Neuron (in vitro differentiated cells): ENCODE measurements around the gene COG5.

Source experiments
- H2AFZ ChIP-seq: one replicate; pipeline ENCODE4 v1.6.1; 2013; ENCODE audit warnings: low read depth, mild to moderate bottlenecking, inconsistent platforms, low read length, moderate library complexity
- H3K27me3 ChIP-seq: one replicate; pipeline ENCODE4 v1.6.1; 2013; ENCODE audit warnings: low read length; ENCODE audit not compliant: insufficient read depth
- H3K36me3 ChIP-seq: one replicate; pipeline ENCODE4 v1.6.1; 2013; ENCODE audit warnings: low read length; ENCODE audit not compliant: insufficient read depth
- H3K4me1 ChIP-seq: one replicate; pipeline ENCODE4 v1.6.1; 2013; ENCODE audit warnings: low read length; ENCODE audit not compliant: insufficient read depth
- H3K4me3 ChIP-seq: 2 replicates; pipeline ENCODE4 v1.5.1; 2013; ENCODE audit warnings: mild to moderate bottlenecking, low read length, moderate library complexity
- H3K9me3 ChIP-seq: one replicate; pipeline ENCODE4 v1.6.1; 2013; ENCODE audit warnings: low read length

COG5 gene

GRCh38 chr7:107528461-107528860, 35.3 kb downstream of the COG5 start:
- no peak overlapping the region for H2AFZ ChIP-seq
- H3K36me3 ChIP-seq, result peaks cover 14% of the 10 kb centered on the region
- no peak overlapping the region for H3K4me3 ChIP-seq
- peaks cover 2% of the 10 kb centered on the region for H3K9me3 ChIP-seq
- H3K27me3 ChIP-seq, result no peaks in the 10 kb centered on the region
- no peaks in the 10 kb centered on the region for H3K4me1 ChIP-seq

GRCh38 chr7:107527196-107527595, 36.5 kb downstream of the COG5 start:
- Histone ChIP-seq H2AFZ (no peak overlapping the region), H3K36me3 (peaks cover 17% of the 10 kb centered on the region), H3K9me3 (peaks cover 2% of the 10 kb centered on the region), H3K4me1 (no peaks in the 10 kb centered on the region), H3K4me3 (no peak overlapping the region), H3K27me3 (no peaks in the 10 kb centered on the region)

DNA sequence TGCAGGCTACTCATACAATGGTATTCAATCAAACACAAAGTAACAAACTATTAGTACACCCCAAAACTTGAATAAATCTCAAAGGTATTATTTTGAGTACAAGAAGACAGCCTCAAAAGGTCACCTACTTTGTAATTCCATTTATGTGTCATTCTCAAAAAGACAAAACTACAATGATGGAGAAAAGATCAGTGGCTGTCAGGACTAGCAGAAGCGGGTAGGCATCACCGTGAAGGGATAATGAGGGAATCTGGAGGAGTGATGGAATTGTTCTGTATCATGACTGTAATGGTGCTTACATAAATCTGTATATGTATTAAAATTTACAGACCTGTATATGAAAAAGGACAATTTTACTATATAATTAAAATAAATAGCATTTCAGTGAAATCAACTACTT, 37.0 kb downstream of the COG5 start:
- H3K9me3 ChIP-seq, result peaks cover 5% of the 10 kb centered on the region
- no peaks in the 10 kb centered on the region for H3K27me3 ChIP-seq
- H3K36me3 ChIP-seq, result peaks cover 17% of the 10 kb centered on the region
- no peak overlapping the region for H3K4me3 ChIP-seq
- no peaks in the 10 kb centered on the region for H3K4me1 ChIP-seq
- no peak overlapping the region for H2AFZ ChIP-seq

- H3K4me3 ChIP-seq, result no peak overlapping the region
- H3K4me1 ChIP-seq, result no peaks in the 10 kb centered on the region
- peaks cover 5% of the 10 kb centered on the region for H3K9me3 ChIP-seq
- H3K36me3 ChIP-seq, result no peaks in the 10 kb centered on the region
- no peak overlapping the region for H2AFZ ChIP-seq
- no peaks in the 10 kb centered on the region for H3K27me3 ChIP-seq
These were observed 56.9 kb downstream of the COG5 start for GRCh38 chr7:107506674-107507339.

DNA sequence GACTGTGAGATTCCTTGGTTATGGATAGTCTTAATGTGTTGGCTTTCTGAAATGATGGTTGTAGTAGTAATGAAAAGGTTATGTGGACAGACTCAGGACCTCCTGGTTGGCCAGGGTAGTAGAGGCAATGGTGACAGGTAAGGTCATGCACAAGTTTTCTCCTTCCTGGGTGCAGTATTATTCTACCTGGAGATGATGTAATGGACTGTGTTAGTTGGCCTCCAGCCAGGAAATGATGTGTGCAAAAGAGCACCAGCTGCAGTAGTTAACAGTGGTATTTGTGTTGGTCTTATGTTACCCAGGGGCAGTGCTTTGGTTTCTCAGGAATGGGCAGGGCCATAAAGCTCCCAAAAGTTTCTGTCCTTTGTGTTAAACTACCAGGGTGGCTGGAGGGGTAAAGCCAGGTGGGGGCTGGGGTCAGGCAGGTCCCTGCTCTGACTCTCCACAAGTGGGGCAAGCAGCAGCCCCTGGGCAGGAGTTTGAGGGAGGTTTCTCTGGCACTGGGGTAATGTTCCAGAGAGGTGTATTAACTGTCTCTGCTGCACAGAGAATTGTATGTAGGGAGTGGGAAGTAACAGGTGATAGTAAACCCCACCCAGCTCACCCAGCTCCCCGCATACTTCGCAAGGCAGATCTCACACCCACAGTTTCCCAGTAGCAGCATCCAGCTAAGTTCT, 57.6 kb downstream of the COG5 start:
- H3K4me3 ChIP-seq, result no peak overlapping the region
- no peaks in the 10 kb centered on the region for H3K27me3 ChIP-seq
- no peaks in the 10 kb centered on the region for H3K36me3 ChIP-seq
- H2AFZ ChIP-seq, result no peak overlapping the region
- H3K9me3 ChIP-seq, result peaks cover 5% of the 10 kb centered on the region
- no peaks in the 10 kb centered on the region for H3K4me1 ChIP-seq

- Histone ChIP-seq H3K36me3 (no peaks in the 10 kb centered on the region), H3K27me3 (no peaks in the 10 kb centered on the region), H3K9me3 (peaks cover 5% of the 10 kb centered on the region), H3K4me1 (no peaks in the 10 kb centered on the region), H2AFZ (no peak overlapping the region), H3K4me3 (no peak overlapping the region)
These were observed 58.4 kb downstream of the COG5 start for GRCh38 chr7:107505362-107505761.

GRCh38 chr7:107503687-107504086, 60.0 kb downstream of the COG5 start:
- Histone ChIP-seq H3K4me1 (peaks cover 5% of the 10 kb centered on the region), H2AFZ (no peak overlapping the region), H3K27me3 (no peaks in the 10 kb centered on the region), H3K9me3 (peaks cover 5% of the 10 kb centered on the region), H3K4me3 (no peak overlapping the region), H3K36me3 (no peaks in the 10 kb centered on the region)

GRCh38 chr7:107502797-107503196, 60.9 kb downstream of the COG5 start:
- Histone ChIP-seq H3K36me3 (no peaks in the 10 kb centered on the region), H2AFZ (no peak overlapping the region), H3K4me1 (peaks cover 5% of the 10 kb centered on the region), H3K4me3 (no peak overlapping the region), H3K27me3 (no peaks in the 10 kb centered on the region), H3K9me3 (peaks cover 5% of the 10 kb centered on the region)

GRCh38 chr7:107502154-107502553, 61.6 kb downstream of the COG5 start:
- Histone ChIP-seq H3K27me3 (no peaks in the 10 kb centered on the region), H3K36me3 (no peaks in the 10 kb centered on the region), H3K4me1 (peaks cover 5% of the 10 kb centered on the region)

DNA sequence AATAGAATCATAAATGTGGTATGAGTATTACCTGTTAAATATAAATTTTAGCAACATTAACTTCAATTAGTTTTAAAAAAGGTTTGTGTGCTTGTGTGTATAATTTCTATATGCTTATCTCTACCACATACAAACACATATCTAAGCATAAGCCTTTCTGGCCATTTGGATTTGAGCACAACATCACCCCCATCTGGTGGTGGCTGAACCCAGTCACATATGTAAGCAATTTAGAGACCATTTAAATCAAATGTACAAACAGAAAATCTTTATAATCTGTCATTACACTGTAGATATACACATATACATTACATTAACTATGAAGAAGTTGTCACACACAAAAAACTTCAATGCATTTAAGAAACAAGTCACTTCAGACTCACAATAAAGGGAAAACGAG, 62.1 kb downstream of the COG5 start:
- H3K9me3 ChIP-seq, result peaks cover 6% of the 10 kb centered on the region
- peaks cover 5% of the 10 kb centered on the region for H3K4me1 ChIP-seq
- no peak overlapping the region for H3K4me3 ChIP-seq
- H2AFZ ChIP-seq, result no peak overlapping the region
- no peaks in the 10 kb centered on the region for H3K36me3 ChIP-seq
- no peaks in the 10 kb centered on the region for H3K27me3 ChIP-seq

More at GRCh38 chr7:107502154-107502553, 61.6 kb downstream of the COG5 start:
- no peak overlapping the region for H2AFZ ChIP-seq
- H3K9me3 ChIP-seq, result peaks cover 5% of the 10 kb centered on the region
- no peak overlapping the region for H3K4me3 ChIP-seq

DNA sequence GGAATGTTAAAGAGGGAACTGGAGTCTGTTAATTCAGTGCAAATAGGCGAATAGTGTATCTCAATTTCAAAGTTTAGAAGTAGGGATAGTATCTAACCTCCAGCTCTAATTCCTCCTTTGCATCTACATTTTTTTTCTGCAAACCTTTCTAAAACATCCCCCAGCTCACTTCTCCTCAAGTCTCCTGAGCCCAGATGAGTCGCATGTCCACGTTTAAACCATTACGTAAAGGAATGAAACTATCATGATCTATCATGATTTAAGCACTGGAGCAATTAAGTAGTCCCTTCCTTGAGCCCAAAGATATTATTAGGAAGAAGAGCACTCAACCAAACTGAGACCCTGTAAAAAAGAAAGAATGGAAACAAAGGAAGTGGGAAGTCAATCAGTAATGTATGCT, 64.0 kb downstream of the COG5 start:
- H3K36me3 ChIP-seq, result no peaks in the 10 kb centered on the region
- H3K27me3 ChIP-seq, result no peaks in the 10 kb centered on the region
- H3K4me3 ChIP-seq, result no peak overlapping the region
- H2AFZ ChIP-seq, result no peak overlapping the region
- peaks cover 2% of the 10 kb centered on the region for H3K9me3 ChIP-seq
- peaks cover 5% of the 10 kb centered on the region for H3K4me1 ChIP-seq

DNA sequence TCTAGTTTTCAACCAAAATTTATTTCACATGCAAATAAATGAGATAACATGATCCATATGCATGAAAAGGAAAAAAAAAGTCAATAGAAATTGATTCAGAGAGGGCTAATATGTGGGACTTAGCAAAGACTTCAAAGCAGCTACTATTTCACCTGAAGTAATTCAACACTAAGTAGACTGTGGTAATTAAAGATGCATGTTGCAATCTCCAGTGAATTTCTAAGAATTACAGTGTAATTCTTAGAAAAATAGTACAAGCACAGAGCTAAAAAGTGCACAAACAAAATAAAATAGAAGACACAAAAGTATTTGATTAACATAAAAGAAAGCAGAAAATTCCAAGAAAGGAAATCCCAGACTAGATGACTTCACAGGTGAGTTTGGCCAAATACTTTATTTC, 68.2 kb downstream of the COG5 start:
- no peaks in the 10 kb centered on the region for H3K27me3 ChIP-seq
- no peak overlapping the region for H2AFZ ChIP-seq
- peaks cover 5% of the 10 kb centered on the region for H3K4me1 ChIP-seq
- no peak overlapping the region for H3K4me3 ChIP-seq
- H3K9me3 ChIP-seq, result peaks cover 2% of the 10 kb centered on the region
- no peaks in the 10 kb centered on the region for H3K36me3 ChIP-seq

GRCh38 chr7:107494884-107495283, 68.8 kb downstream of the COG5 start:
- H3K27me3 ChIP-seq, result no peaks in the 10 kb centered on the region
- peaks cover 3% of the 10 kb centered on the region for H3K4me1 ChIP-seq
- no peaks in the 10 kb centered on the region for H3K36me3 ChIP-seq
- no peak overlapping the region for H3K4me3 ChIP-seq
- peaks cover 2% of the 10 kb centered on the region for H3K9me3 ChIP-seq
- H2AFZ ChIP-seq, result no peak overlapping the region
